Endothelial cell of umbilical vein (primary cell): ENCODE data around the gene SYNJ1.

Experiments
- CTCF ChIP-seq, 2 donors: IDR thresholded peaks; 1 replicate in 1 of 2; 2 replicates in 1 of 2; pipeline ENCODE4 v1.5.1; 2011; ENCODE audit warnings: low read length in 2 of 2, mild to moderate bottlenecking in 2 of 2, moderate library complexity in 2 of 2, control low read depth in 1 of 2, inconsistent platforms in 1 of 2, low read depth in 1 of 2; ENCODE audit not compliant: insufficient read depth in 1 of 2; ENCODE audit errors: extremely low read depth in 1 of 2
- EZH2 ChIP-seq: IDR thresholded peaks from 2 replicates; pipeline ENCODE4 v1.6.1; 2012; ENCODE audit warnings: borderline replicate concordance, low read depth, mild to moderate bottlenecking, moderate library complexity, low read length, inconsistent platforms; ENCODE audit not compliant: severe bottlenecking
- FOS ChIP-seq: IDR thresholded peaks from 2 replicates; pipeline ENCODE4 v1.6.1; 2011; ENCODE audit warnings: mild to moderate bottlenecking, low read length, moderate library complexity, borderline replicate concordance; ENCODE audit not compliant: insufficient read depth
- GATA2 ChIP-seq: IDR thresholded peaks from 2 replicates; pipeline ENCODE4 v1.7.0; 2011; ENCODE audit warnings: low read depth, mild to moderate bottlenecking, moderate library complexity, mixed read lengths, low read length; ENCODE audit not compliant: insufficient read length, insufficient read depth
- JUN ChIP-seq: IDR thresholded peaks from 2 replicates; pipeline ENCODE4 v1.6.1; 2011; ENCODE audit warnings: borderline replicate concordance, low read depth; ENCODE audit not compliant: insufficient read length, insufficient read depth
- POLR2A ChIP-seq: IDR thresholded peaks from 2 replicates; pipeline ENCODE4 v1.6.1; 2012; ENCODE audit warnings: low read depth, mild to moderate bottlenecking, control low read depth, low read length
- TF ChIP-seq, protein P1 (sequence below): IDR thresholded peaks from 2 replicates; pipeline ENCODE4 v1.6.1; 2011; ENCODE audit not compliant: insufficient read depth, insufficient read length

- TF ChIP-seq POLR2A (no peak), CTCF (IDR thresholded peaks at IDR 0.05; ENCODE audit: extremely low read depth in 1 of 2, insufficient read depth in 1 of 2, low read depth in 1 of 2, low read length in 2 of 2) (no peak), EZH2 (no peak), GATA2 (no peak), FOS (no peak), JUN (no peak)
- TF ChIP-seq, protein P1, sequence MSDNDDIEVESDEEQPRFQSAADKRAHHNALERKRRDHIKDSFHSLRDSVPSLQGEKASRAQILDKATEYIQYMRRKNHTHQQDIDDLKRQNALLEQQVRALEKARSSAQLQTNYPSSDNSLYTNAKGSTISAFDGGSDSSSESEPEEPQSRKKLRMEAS, result no peak
Observed at GRCh38 chr21:32770871-32771523, 43.2 kb upstream of the SYNJ1 start.
